ENCODE measurements around the gene ZNHIT3. TPM values are rescaled to one million over a fixed set of nuclear protein-coding genes. Genes with fewer than 3 reads are reported as not detected.

ZNHIT3 gene
- total RNA-seq, 2 donors from 2014 or later: 29.0 to 31.6 TPM

- Histone ChIP-seq H3K4me3 (no peak overlapping the region), H3K27ac (no peak overlapping the region), H3K27me3 (no peaks in the 10 kb centered on the region), H3K36me3 (no peaks in the 10 kb centered on the region), H3K9ac (ENCODE audit: low read depth in 2 of 2, low read length in 2 of 2) (no peak overlapping the region), H3K9me3 (no peaks in the 10 kb centered on the region), H3K4me1 (no peaks in the 10 kb centered on the region)
- intact Hi-C loops (cut with DNase I): no loop called here
- no peak for TF ChIP-seq CTCF (IDR thresholded peaks at IDR 0.05)
- no peak for DNase-seq
Observed at GRCh38 chr17:36500745-36501225, 14.3 kb downstream of the ZNHIT3 start.

GRCh38 chr17:36501351-36501750, 14.9 kb downstream of the ZNHIT3 start:
- no peak for DNase-seq
- Histone ChIP-seq H3K27me3 (no peaks in the 10 kb centered on the region), H3K4me1 (no peaks in the 10 kb centered on the region), H3K9ac (ENCODE audit: low read depth in 2 of 2, low read length in 2 of 2) (no peak overlapping the region), H3K9me3 (no peaks in the 10 kb centered on the region), H3K36me3 (no peaks in the 10 kb centered on the region), H3K4me3 (no peak overlapping the region), H3K27ac (no peak overlapping the region)
- intact Hi-C loops (cut with DNase I): no loop called here
- TF ChIP-seq CTCF (IDR thresholded peaks at IDR 0.05): no peak

- no peak for DNase-seq
Observed at GRCh38 chr17:36501963-36502362, 15.5 kb downstream of the ZNHIT3 start.

GRCh38 chr17:36503456-36504155, 17.1 kb downstream of the ZNHIT3 start:
- Histone ChIP-seq H3K9me3 (no peaks in the 10 kb centered on the region), H3K27me3 (no peaks in the 10 kb centered on the region), H3K9ac (ENCODE audit: low read depth in 2 of 2, low read length in 2 of 2) (no peak overlapping the region), H3K4me1 (no peaks in the 10 kb centered on the region), H3K36me3 (no peaks in the 10 kb centered on the region), H3K4me3 (no peak overlapping the region), H3K27ac (no peak overlapping the region)
- DNase-seq: no peak
- no peak for TF ChIP-seq CTCF (IDR thresholded peaks at IDR 0.05)
- intact Hi-C loops (cut with DNase I): no loop called here

More at GRCh38 chr17:36501963-36502362, 15.5 kb downstream of the ZNHIT3 start:
- intact Hi-C loops (cut with DNase I): no loop called here
- no peak for TF ChIP-seq CTCF (IDR thresholded peaks at IDR 0.05)
- Histone ChIP-seq H3K36me3 (no peaks in the 10 kb centered on the region), H3K9me3 (no peaks in the 10 kb centered on the region), H3K9ac (ENCODE audit: low read depth in 2 of 2, low read length in 2 of 2) (no peak overlapping the region), H3K4me1 (no peaks in the 10 kb centered on the region), H3K27ac (no peak overlapping the region), H3K4me3 (no peak overlapping the region), H3K27me3 (no peaks in the 10 kb centered on the region)

GRCh38 chr17:36504156-36504545, 17.7 kb downstream of the ZNHIT3 start:
- no peaks in the 10 kb centered on the region for H3K27me3 ChIP-seq
- H3K27ac ChIP-seq: no peak overlapping the region
- H3K4me3 ChIP-seq: no peak overlapping the region
- no peak for TF ChIP-seq CTCF (IDR thresholded peaks at IDR 0.05)
- H3K9ac ChIP-seq (ENCODE audit: low read depth in 2 of 2, low read length in 2 of 2): no peak overlapping the region
- no peaks in the 10 kb centered on the region for H3K36me3 ChIP-seq
- H3K9me3 ChIP-seq: no peaks in the 10 kb centered on the region
- DNase-seq: no peak
- intact Hi-C loops (cut with DNase I): no loop called here
- no peaks in the 10 kb centered on the region for H3K4me1 ChIP-seq
